Nasal cavity respiratory epithelium epithelial cell of viscerocranial mucosa (primary cell): Measurements from ENCODE around the gene SURF6. TPM values are rescaled to one million over a fixed set of nuclear protein-coding genes. Genes with fewer than 3 reads are reported as not detected.

ENCODE experiments used
- total RNA-seq: library from RNA; depleted of rRNA; stranded (reverse); fragments of >200 nt; gene quantifications from 2 replicates; pipeline ENCODE4 v1.2.3, GENCODE V29; 2014

SURF6 gene
- 9.2 and 23.6 TPM in 2 replicates for total RNA-seq

DNA sequence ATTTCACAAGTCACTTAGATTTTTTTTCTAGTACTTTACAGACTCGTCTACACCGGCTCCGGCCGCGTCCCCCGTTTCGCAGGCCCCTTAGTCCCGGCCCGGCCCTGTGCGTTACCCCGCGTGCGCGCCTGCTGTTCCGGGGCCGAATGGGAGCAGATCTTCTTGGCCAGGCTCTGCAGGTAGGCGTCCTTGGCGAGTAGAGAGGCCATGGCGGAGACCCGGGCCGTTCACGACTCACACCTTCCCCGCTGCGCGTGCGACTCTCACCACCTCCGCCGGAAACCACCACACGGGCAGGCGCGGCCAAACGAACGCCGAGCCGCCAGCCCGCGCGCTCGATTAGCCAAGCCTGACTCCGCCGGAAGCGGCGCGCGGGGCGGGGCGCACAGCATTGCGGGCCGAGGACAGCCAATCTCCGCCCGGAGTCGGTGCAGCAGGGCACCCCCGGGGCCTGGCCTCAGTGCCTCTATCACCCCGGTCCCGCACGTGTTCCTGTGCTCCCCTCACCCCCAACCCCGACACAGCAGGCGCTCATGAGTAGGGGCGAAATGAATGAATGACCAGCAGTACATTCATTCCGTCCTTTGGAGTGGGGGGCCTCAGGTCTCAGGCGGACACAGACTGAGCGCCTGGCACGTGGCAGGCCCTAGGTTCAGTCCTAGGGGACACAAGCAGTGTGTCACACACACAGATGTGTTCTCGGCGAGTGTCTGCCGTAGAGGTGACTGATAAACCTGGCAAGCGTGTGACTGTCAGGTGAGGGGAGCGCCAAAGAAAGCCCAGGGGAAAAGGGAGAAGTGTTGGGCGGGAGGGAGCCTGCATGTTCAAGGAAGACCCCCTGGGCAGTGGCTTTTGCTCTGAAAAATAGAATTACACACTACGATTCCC is at the start of gene SURF6:
Gene SURF6, minus strand, starts transcription at position 265 of the 888 bp plus-strand sequence. Its CDS starts 56 bp downstream, at position 209.

DNA sequence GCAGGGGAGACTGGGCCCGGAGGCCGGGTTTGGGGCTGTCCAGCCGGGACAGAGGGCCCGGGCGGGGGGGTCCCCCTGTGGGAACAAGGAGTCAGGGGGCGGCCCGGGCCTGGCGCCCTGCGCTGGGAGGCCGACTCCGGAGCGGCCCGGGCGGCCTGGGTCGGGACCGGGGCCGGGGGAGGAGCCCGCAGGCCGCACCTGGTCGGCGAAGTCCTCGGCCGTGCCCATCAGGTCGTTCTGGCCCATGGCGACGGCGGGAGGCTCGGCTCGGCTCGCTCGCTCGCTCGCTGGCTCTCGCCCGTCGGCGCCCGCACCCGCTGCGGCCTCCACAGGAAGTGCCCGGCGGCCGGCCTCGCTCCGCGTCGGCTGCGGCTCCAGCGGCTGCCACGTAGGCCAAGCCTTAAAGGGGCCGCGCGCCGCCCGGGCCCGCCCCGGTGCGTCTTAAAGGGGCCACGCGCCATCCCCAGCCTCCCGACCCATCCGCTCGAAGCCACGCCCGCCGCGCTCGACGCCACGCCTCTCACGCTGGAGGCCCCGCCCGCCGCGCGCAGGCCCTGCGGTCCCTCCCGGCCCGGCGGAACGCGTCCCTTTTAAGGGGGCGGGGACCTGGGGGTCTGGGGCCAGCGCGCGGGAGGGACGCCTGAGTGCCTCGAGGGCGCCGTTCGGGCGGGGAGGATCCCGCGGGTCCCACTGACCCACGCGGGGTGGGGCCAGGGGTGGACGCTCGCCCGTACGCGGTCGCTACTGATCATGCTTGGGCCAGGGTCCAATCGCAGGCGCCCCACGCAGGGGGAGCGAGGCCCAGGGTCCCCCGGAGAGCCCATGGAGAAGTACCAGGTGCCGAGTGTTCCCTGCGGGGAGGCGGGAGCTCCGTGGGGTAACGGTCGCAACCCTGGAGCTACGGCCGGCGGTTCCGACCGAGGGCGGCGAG is 40.0 kb upstream of the SURF6 start, which contains the start of the genes STKLD1 and SURF4:
Gene STKLD1, plus strand, starts transcription at position 643 of the 931 bp plus-strand sequence. Its CDS starts 108 bp downstream, at position 751.
Gene SURF4, minus strand, starts transcription at position 337 of the 931 bp plus-strand sequence. Its CDS starts 91 bp downstream, at position 246.

DNA sequence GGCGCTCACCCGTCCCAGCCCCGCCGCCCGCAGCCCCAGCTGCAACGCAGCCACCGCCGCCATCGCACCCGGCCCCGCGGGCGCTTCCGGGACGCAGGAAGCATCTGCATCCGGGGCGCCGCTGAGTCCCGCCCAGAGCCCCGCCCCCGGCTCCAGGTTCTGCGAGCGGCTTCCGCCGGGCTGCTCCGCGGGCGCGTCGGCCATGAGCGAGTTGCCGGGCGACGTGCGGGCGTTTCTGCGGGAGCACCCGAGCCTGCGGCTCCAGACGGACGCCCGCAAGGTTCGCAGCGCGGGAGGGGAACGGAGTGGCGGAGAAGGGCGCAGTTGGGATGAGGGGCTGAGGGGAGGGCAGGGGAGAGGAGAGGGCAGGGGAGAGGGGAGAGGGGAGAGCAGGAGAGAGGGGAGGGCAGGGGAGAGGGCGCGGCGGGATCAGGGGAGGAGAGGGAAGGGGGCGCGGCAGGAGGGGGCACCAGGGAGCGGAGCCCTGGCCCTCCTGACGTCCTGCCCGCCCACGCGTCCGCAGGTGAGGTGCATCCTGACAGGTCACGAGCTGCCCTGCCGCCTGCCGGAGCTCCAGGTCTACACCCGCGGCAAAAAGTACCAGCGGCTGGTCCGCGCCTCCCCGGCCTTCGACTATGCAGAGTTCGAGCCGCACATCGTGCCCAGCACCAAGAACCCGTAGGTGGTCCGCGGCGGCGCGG is 20.6 kb upstream of the SURF6 start, which contains the start of the genes SURF1 and SURF2:
Gene SURF1, minus strand, starts transcription at position 97 of the 701 bp plus-strand sequence. Its CDS starts 34 bp downstream, at position 63.
Gene SURF2, plus strand, starts transcription at position 160 of the 701 bp plus-strand sequence. Its CDS starts 43 bp downstream, at position 203.

DNA sequence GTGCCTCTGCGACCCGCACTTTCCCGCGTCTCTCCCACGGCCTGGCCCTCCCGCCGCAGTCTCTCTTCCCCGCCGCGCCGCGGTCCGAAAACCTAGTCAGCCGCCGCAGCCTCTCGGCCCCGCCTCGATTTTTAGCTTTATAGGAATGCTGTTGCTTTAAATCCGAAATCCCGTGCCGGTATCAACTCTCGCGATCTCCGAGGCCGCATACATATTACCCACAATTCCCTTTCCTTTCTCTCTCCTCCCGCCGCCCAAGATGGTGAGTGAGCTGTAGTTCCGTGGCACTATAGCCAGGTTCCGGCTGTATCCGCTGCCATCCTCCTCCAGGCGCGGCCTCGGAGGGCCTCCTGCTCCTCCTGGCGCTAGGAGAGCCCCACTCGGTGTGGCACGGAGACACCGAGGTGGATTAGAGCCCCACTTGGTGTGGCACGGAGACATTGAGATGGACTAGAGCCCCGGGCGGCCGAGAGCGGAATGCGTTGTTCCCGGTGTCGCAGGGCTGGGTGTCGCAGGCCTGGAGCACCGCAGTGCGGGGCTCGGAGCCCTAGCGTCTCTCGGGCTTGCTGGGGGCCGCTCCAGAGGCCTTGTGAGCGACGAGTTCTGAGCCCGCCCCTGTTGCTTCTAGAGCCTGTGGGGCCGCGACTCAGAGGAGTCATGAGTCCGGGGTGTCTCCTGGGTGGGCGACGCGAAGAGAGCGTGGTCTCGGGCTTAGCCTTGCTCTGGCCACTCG is 12.2 kb upstream of the SURF6 start, which contains the start of the genes MED22 and RPL7A:
Gene MED22, minus strand, starts transcription at position 147 of the 733 bp plus-strand sequence. CDS start 1,469 bp downstream, outside the sequence.
Gene RPL7A, plus strand, starts transcription at position 234 of the 733 bp plus-strand sequence. Its CDS starts 26 bp downstream, at position 260.

Other genes with a start within 250 kb of the SURF6 start
- gene RALGDS, start 214.9 kb downstream of the SURF6 start, total RNA-seq = 15.4 and 35.7 TPM in 2 replicates
- gene GBGT1, start 172.3 kb downstream of the SURF6 start, total RNA-seq = 0.34 and 2.1 TPM in 2 replicates
- gene OBP2B, start 126.9 kb downstream of the SURF6 start, total RNA-seq = not detected in 2 replicates
- 0.14 TPM in 1 of 2 replicates, not detected in the other for gene ABO, start 61.0 kb downstream of the SURF6 start, total RNA-seq
- gene MED22, start 11.9 kb upstream of the SURF6 start, total RNA-seq = 17.1 and 22.8 TPM in 2 replicates
- 1,202 and 2,134 TPM in 2 replicates for gene RPL7A, start 12.0 kb upstream of the SURF6 start, total RNA-seq
- gene SURF1, start 20.3 kb upstream of the SURF6 start, total RNA-seq = 16.4 and 44.1 TPM in 2 replicates
- 36.0 and 64.9 TPM in 2 replicates for gene SURF2, start 20.4 kb upstream of the SURF6 start, total RNA-seq
- gene SURF4, start 39.9 kb upstream of the SURF6 start, total RNA-seq = 239 and 361 TPM in 2 replicates
- under 0.01 and 0.07 TPM in 2 replicates for gene STKLD1, start 40.2 kb upstream of the SURF6 start, total RNA-seq
- gene REXO4, start 81.8 kb upstream of the SURF6 start, total RNA-seq = 29.0 and 39.8 TPM in 2 replicates
- gene ADAMTS13, start 86.2 kb upstream of the SURF6 start, total RNA-seq = 1.4 and 3.8 TPM in 2 replicates
- gene CACFD1, start 123.8 kb upstream of the SURF6 start, total RNA-seq = 4.8 and 10.8 TPM in 2 replicates
- 3.8 and 6.2 TPM in 2 replicates for gene SLC2A6, start 142.9 kb upstream of the SURF6 start, total RNA-seq
- not detected in 2 replicates for gene MYMK, start 188.8 kb upstream of the SURF6 start, total RNA-seq
- under 0.01 TPM in 1 of 2 replicates, not detected in the other for gene ADAMTSL2, start 198.5 kb upstream of the SURF6 start, total RNA-seq